Gastroesophageal sphincter (tissue), 4 donors: ENCODE measurements around the gene SH3RF3. TPM values are rescaled to one million over a fixed set of nuclear protein-coding genes. Genes with fewer than 3 reads are reported as not detected.

Experiments
- ATAC-seq: fragments of 150-250 bp; one replicate; pipeline ENCODE4 v1.9.1; 2016; ENCODE audit warnings: mild to moderate bottlenecking, moderate library complexity
- H3K27ac ChIP-seq, 4 donors: fragments of 200-600 bp; sonication (generic) in 3 of 4; 1 replicate in 3 of 4; 2 replicates in 1 of 4; pipeline ENCODE4 v1.5.1; 2016 to 2019
- H3K27me3 ChIP-seq: fragments of 200-600 bp; sonication (generic); one replicate; pipeline ENCODE4 v1.5.1; 2019
- H3K36me3 ChIP-seq, 2 donors: fragments of 200-600 bp; sonication (generic); one replicate each; pipeline ENCODE4 v1.5.1; 2019; ENCODE audit warnings: control low read depth in 1 of 2
- H3K4me1 ChIP-seq, 3 donors: fragments of 200-600 bp; sonication (generic); 1 replicate in 2 of 3; 2 replicates in 1 of 3; pipeline ENCODE4 v1.5.1; 2016 to 2019; ENCODE audit warnings: control low read depth in 2 of 3
- H3K4me3 ChIP-seq, 2 donors: fragments of 200-600 bp; sonication (generic); one replicate each; pipeline ENCODE4 v1.5.1; 2019; ENCODE audit warnings: mild to moderate bottlenecking in 1 of 2, moderate library complexity in 1 of 2
- H3K9me3 ChIP-seq, 3 donors: fragments of 200-600 bp; sonication (generic); one replicate each; pipeline ENCODE4 v1.5.1; 2017 to 2019; ENCODE audit warnings: control low read depth in 2 of 3
- EP300 ChIP-seq: sonication (generic); formaldehyde crosslinking; IDR thresholded peaks from one replicate; pipeline ENCODE4 v1.6.1; 2017; ENCODE audit warnings: antibody characterized with exemption, mild to moderate bottlenecking
- POLR2A ChIP-seq, 2 donors: fragments of 450-650 bp; IDR thresholded peaks; one replicate each; pipeline ENCODE4 v1.6.1; 2017; ENCODE audit warnings: antibody characterized with exemption in 2 of 2, mild to moderate bottlenecking in 2 of 2, moderate library complexity in 1 of 2
- POLR2AphosphoS5 ChIP-seq: sonication (generic); formaldehyde crosslinking; IDR thresholded peaks from one replicate; pipeline ENCODE4 v1.6.1; 2017; ENCODE audit warnings: antibody characterized with exemption
- WGBS, 2 donors: methylation state at CpG; one replicate each; pipeline ENCODE4 v1.1.5; 2018; ENCODE audit warnings: low coverage in 1 of 2; 5-methylcytosine and 5-hydroxymethylcytosine counted together
- total RNA-seq, 4 donors: library from RNA; depleted of rRNA; stranded (reverse); fragments of >200 nt; gene quantifications; one replicate each; pipeline ENCODE4 v1.1.0, GENCODE V29; 2016
- TF ChIP-seq, protein P1 (sequence below), 4 experiments: fragments of 200-600 bp in 2 of 4; fragments of 450-650 bp in 2 of 4; sonication (generic) in 1 of 4; IDR thresholded peaks; one replicate each; pipeline ENCODE4 v1.5.1; 2017 to 2019; ENCODE audit warnings: antibody characterized with exemption in 4 of 4, mild to moderate bottlenecking in 2 of 4, moderate library complexity in 2 of 4

Gene SH3RF3
- total RNA-seq, 4 donors from 2014 or later = 10.1 to 15.8 (median 13.2) TPM

DNA sequence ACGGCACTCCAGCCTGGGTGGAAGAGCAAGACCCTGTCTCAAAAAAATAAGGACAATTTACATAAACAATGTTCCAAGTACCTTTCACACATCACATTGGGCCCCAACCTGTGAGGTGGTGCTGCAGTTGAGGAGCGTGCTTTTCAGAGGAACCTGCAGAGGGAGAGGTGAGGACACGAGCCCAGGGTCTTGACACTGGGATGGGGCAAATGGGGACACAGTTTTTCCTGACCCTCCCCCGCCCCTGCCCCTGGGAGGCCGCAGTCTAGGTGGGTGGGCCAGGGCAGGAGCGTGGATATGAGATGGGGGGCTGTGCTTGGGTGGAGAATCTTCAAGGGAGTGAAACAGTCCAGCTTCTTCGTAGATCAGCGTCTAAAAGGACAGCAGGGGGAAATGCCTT lies 371.9 kb downstream of the SH3RF3 start:
- Histone ChIP-seq H3K4me1 (peaks cover 0 to 15% (median 4%) of the 10 kb centered on the region in 3 donors), H3K4me3 (no peak overlapping the region), H3K27me3 (no peaks in the 10 kb centered on the region), H3K9me3 (peaks cover 0 to 5% (median 0%) of the 10 kb centered on the region in 3 donors), H3K36me3 (peaks cover 0 to 22% of the 10 kb centered on the region in 2 donors), H3K27ac (no peak overlapping the region)
- 90 to 100% methylated on average over 4 to 8 of the region's 8 CpGs for WGBS, 2 donors
- no peak for ATAC-seq
- no peak for TF ChIP-seq POLR2A (IDR thresholded peaks at IDR 0.05)
- TF ChIP-seq, protein P1, sequence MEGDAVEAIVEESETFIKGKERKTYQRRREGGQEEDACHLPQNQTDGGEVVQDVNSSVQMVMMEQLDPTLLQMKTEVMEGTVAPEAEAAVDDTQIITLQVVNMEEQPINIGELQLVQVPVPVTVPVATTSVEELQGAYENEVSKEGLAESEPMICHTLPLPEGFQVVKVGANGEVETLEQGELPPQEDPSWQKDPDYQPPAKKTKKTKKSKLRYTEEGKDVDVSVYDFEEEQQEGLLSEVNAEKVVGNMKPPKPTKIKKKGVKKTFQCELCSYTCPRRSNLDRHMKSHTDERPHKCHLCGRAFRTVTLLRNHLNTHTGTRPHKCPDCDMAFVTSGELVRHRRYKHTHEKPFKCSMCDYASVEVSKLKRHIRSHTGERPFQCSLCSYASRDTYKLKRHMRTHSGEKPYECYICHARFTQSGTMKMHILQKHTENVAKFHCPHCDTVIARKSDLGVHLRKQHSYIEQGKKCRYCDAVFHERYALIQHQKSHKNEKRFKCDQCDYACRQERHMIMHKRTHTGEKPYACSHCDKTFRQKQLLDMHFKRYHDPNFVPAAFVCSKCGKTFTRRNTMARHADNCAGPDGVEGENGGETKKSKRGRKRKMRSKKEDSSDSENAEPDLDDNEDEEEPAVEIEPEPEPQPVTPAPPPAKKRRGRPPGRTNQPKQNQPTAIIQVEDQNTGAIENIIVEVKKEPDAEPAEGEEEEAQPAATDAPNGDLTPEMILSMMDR (IDR thresholded peaks at IDR 0.05) = no peak
- no peak for TF ChIP-seq EP300
- TF ChIP-seq POLR2AphosphoS5 = no peak

DNA sequence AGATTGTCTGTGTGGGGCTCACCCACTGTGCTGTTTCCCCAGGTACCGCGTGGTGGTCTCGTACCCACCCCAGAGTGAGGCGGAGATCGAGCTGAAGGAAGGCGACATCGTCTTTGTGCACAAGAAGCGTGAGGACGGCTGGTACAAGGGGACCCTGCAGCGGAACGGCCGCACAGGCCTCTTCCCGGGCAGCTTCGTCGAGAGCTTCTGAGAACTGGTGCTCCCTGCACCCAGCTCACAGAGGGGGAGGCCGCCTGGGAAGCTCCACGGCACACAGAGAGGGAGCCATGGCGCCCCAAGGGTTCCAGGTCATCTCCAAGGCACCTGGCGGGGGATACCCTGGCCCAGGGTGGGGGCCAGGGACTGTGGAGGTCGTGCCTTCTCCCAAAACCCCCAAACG lies 372.5 kb downstream of the SH3RF3 start:
- TF ChIP-seq EP300 = no peak
- TF ChIP-seq, protein P1 (IDR thresholded peaks at IDR 0.05) = no peak
- TF ChIP-seq POLR2A (IDR thresholded peaks at IDR 0.05) = no peak
- TF ChIP-seq POLR2AphosphoS5 = no peak
- H3K27me3 ChIP-seq = no peaks in the 10 kb centered on the region
- H3K4me3 ChIP-seq = no peak overlapping the region
- no peak for ATAC-seq
- peaks cover 0 to 8% (median 0%) of the 10 kb centered on the region in 3 donors for H3K9me3 ChIP-seq
- H3K4me1 ChIP-seq = peaks cover 0 to 15% (median 4%) of the 10 kb centered on the region in 3 donors
- WGBS, 2 donors = 84 to 100% methylated on average over 3 to 11 of the region's 21 CpGs
- peaks cover 0 to 22% of the 10 kb centered on the region in 2 donors for H3K36me3 ChIP-seq
- no peak overlapping the region for H3K27ac ChIP-seq

DNA sequence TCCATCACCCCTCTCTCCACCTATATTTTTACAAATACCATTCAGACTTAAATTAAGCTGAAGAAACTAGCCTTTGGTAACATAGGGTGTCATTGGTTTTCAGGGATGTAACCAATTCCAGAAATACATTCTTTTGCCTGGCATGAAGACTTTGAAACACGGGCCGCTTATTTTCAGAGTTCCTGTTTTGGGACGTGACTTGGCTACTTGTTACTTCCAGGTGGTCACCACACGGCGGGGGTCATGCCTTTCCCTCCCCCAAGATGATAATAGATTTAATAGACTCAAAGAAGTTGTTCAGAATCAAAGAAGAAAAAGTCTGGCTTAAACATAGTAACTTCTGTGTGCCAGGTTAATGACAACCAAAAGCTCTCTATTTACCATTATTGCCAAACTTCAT lies 374.2 kb downstream of the SH3RF3 start:
- H3K9me3 ChIP-seq = peaks cover 0 to 8% (median 0%) of the 10 kb centered on the region in 3 donors
- 69 to 82% methylated on average over 3 to 5 of the region's 5 CpGs for WGBS, 2 donors
- H3K4me3 ChIP-seq = no peak overlapping the region
- no peak for ATAC-seq
- H3K27ac ChIP-seq = no peak overlapping the region
- H3K4me1 ChIP-seq = peaks cover 0 to 3% (median 0%) of the 10 kb centered on the region in 3 donors
- no peaks in the 10 kb centered on the region for H3K27me3 ChIP-seq
- TF ChIP-seq, protein P1 (IDR thresholded peaks at IDR 0.05) = no peak
- TF ChIP-seq POLR2AphosphoS5 (no peak), EP300 (no peak), POLR2A (IDR thresholded peaks at IDR 0.05) (no peak)
- H3K36me3 ChIP-seq = peaks cover 0 to 22% of the 10 kb centered on the region in 2 donors

DNA sequence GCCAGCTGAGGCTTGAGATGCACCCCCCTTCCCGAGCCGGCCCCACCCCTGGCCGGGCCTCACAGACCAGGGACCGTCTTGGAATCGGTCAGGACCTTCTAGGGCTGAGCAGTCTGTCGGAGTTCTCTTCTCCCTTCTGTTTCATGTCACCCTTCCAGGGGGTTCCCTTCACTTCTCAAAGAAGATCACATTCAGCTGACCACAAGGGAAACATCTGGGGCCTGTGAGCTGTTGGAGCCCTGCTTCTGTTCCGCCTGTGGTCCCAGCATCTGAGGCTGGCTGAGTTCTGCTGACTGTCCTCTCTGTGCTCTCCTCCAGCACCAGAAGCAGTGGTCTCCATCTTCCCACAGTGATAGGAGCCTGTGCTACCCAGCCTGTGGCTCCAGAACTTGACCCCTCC lies 378.2 kb downstream of the SH3RF3 start:
- no peak for ATAC-seq
- H3K9me3 ChIP-seq = peaks cover 0 to 8% (median 0%) of the 10 kb centered on the region in 3 donors
- TF ChIP-seq POLR2A (IDR thresholded peaks at IDR 0.05) (no peak), EP300 (no peak), POLR2AphosphoS5 (no peak)
- TF ChIP-seq, protein P1 (IDR thresholded peaks at IDR 0.05) = no peak
- no peak overlapping the region for H3K4me3 ChIP-seq
- H3K27me3 ChIP-seq = no peaks in the 10 kb centered on the region
- no CpG with 5 or more reads among the region's 7 CpGs for WGBS, 2 donors
- H3K4me1 ChIP-seq = peaks cover 0 to 9% (median 0%) of the 10 kb centered on the region in 3 donors
- H3K27ac ChIP-seq = no peak overlapping the region
- H3K36me3 ChIP-seq = peaks cover 0 to 14% of the 10 kb centered on the region in 2 donors

DNA sequence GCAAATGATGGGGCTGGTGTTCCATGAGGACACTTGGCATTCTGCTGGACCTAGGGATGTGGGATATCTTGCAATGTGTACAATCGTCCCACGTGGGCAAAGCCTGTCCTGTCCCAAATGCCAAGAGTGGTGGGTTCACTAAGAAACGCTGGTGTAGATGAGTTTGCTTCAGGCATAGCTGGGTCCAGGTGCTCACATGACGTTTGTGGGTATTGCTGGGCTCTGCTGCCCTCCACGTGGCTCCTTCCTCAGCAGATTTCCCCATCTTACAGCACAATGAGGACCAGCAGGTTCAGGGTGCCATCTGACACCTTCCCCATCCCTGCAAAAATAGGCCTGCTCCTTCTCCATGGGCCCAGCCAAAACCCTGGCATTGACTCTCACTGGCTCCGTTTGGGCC lies 378.8 kb downstream of the SH3RF3 start:
- WGBS, 2 donors = 83 to 85% methylated on average over 4 to 5 of the region's 6 CpGs
- Histone ChIP-seq H3K4me3 (no peak overlapping the region), H3K36me3 (peaks cover 0 to 8% of the 10 kb centered on the region in 2 donors), H3K4me1 (peaks cover 0 to 9% (median 0%) of the 10 kb centered on the region in 3 donors), H3K27me3 (no peaks in the 10 kb centered on the region), H3K27ac (no peak overlapping the region), H3K9me3 (peaks cover 0 to 8% (median 0%) of the 10 kb centered on the region in 3 donors)
- TF ChIP-seq, protein P1 (IDR thresholded peaks at IDR 0.05) = no peak
- TF ChIP-seq EP300 (no peak), POLR2AphosphoS5 (no peak), POLR2A (IDR thresholded peaks at IDR 0.05) (no peak)
- ATAC-seq = no peak
